T-helper 1 cell treated with Interleukin-12 subunit alpha and Interleukin-12 subunit beta and Interleukin-4 antibody, amounts not matched to agents 30 μg/mL and 1 μg/mL, for 36 hours (primary cell): ENCODE data around the gene CTSK.
"Not testable (repeated sequence)": the region's sequence is repeated elsewhere in the genome, so short reads cannot be mapped to it uniquely, and the experiment has no call there.

Experiments
- H3K27ac Mint-ChIP-seq: one replicate; pipeline ENCODE4 v1.8.0; 2021; ENCODE audit warnings: mild to moderate bottlenecking, mixed read lengths
- H3K27me3 Mint-ChIP-seq: one replicate; pipeline ENCODE4 v1.8.0; 2021; ENCODE audit warnings: low read depth, mixed read lengths
- H3K36me3 Mint-ChIP-seq: one replicate; pipeline ENCODE4 v1.8.0; 2021; ENCODE audit warnings: low read depth, mixed read lengths
- H3K4me1 Mint-ChIP-seq: one replicate; pipeline ENCODE4 v1.8.0; 2021; ENCODE audit warnings: low read depth, mixed read lengths
- H3K4me3 Mint-ChIP-seq: one replicate; pipeline ENCODE4 v1.8.0; 2021; ENCODE audit warnings: mild to moderate bottlenecking, moderate library complexity, mixed read lengths
- H3K9me3 Mint-ChIP-seq: one replicate; pipeline ENCODE4 v1.8.0; 2021; ENCODE audit warnings: mixed read lengths

CTSK gene

GRCh38 chr1:150808121-150808520, at the start of gene CTSK:
Gene CTSK (minus strand): TSS chr1:150808260. CDS start chr1:150806805, 1,455 bp downstream.
- no peak within 1 kb of the TSS for H3K4me3 Mint-ChIP-seq
- no peak within 1 kb of the TSS for H3K27ac Mint-ChIP-seq
- H3K27me3 Mint-ChIP-seq: no peaks in the 10 kb centered on the region
- no peaks in the 10 kb centered on the region for H3K36me3 Mint-ChIP-seq
- no peaks in the 10 kb centered on the region for H3K9me3 Mint-ChIP-seq
- peaks cover 15% of the 10 kb centered on the region for H3K4me1 Mint-ChIP-seq

DNA sequence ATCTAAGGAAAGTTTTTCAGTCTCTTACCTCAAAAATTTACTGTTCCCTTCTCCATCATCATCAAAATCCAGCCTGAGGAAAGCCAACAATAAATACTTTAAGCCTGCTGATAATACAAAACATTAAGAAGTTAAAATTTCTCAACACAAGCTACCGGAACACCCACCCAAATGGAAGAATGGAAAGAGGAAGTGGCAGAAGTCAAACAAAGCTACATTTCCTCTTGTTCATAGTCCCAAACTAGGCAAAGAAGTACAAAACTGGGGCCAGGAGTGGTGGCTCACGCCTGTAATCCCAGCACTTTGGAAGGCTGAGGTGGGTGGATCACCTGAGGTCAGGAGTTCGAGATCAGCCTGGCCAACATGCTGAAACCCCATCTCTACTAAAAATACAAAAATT, 44.7 kb upstream of the CTSK start:
- H3K9me3 Mint-ChIP-seq: peaks cover 13% of the 10 kb centered on the region
- not testable (repeated sequence) for H3K27me3 Mint-ChIP-seq, H3K27ac Mint-ChIP-seq, H3K4me1 Mint-ChIP-seq, H3K4me3 Mint-ChIP-seq
- peaks cover 32% of the 10 kb centered on the region for H3K36me3 Mint-ChIP-seq

- H3K4me3 Mint-ChIP-seq, H3K27me3 Mint-ChIP-seq, H3K27ac Mint-ChIP-seq, H3K4me1 Mint-ChIP-seq: not testable (repeated sequence)
- peaks cover 38% of the 10 kb centered on the region for H3K36me3 Mint-ChIP-seq
- H3K9me3 Mint-ChIP-seq: peaks cover 13% of the 10 kb centered on the region
Measured at GRCh38 chr1:150850801-150851362, 42.8 kb upstream of the CTSK start.

DNA sequence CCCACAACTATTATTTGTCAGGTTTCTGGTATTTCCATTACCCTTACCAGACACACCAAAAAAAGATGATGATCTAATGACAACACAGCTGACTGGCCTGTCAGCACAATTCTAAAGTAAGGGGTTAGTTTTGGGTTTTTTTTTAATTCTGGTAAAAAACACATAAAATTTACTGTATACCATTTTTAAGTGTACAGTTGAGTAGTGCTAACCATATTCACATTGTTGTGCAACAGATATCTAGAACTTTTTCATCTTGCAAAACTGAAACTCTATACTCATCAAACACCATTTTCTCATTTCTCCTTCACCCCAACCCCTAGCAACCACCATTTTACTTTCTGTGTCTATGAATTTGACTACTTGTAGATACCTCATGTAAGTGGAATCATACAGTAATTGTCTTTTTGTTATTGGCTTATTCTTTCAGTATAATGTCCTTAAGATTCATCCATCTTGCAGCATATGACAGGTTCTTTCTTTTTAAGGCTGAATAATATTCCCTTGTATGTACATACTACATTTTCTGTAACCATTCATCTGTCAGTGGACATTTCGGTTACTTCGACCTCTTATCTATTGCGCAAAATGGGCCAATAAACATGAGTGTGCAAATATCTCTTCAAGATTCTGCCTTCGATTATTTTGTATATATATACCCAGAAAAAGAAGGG, 38.5 kb upstream of the CTSK start:
- Mint-ChIP-seq H3K4me1 (peaks cover 15% of the 10 kb centered on the region), H3K27ac (no peak overlapping the region), H3K4me3 (no peak overlapping the region), H3K27me3 (no peaks in the 10 kb centered on the region), H3K9me3 (no peaks in the 10 kb centered on the region), H3K36me3 (peaks cover 26% of the 10 kb centered on the region)

DNA sequence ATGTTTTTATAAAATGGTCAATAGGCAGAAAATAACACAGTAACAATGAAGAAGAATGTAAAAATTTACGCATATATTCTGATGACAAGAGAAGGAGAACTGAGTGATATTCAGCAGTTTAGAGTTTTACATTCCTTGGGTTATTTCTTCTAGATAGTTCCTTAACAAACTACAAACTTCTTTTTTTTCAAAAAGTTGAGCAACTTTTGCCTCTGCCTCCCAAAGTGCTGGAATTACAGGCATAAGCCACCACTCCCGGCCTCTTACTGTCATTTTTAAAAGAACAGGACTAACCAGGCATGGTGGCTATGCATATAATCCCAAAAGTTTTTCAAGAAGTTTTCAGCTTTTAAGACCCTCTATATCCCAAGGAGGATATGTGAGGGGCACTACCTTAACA, 35.4 kb upstream of the CTSK start:
- Mint-ChIP-seq H3K36me3 (peaks cover 38% of the 10 kb centered on the region), H3K9me3 (no peaks in the 10 kb centered on the region), H3K4me1 (peaks cover 26% of the 10 kb centered on the region), H3K27me3 (no peaks in the 10 kb centered on the region), H3K4me3 (no peak overlapping the region), H3K27ac (no peak overlapping the region)

- Mint-ChIP-seq H3K4me3 (no peak overlapping the region), H3K27me3 (no peaks in the 10 kb centered on the region), H3K27ac (no peak overlapping the region), H3K9me3 (no peaks in the 10 kb centered on the region), H3K4me1 (peaks cover 26% of the 10 kb centered on the region), H3K36me3 (peaks cover 41% of the 10 kb centered on the region)
Measured at GRCh38 chr1:150842964-150843363, 34.9 kb upstream of the CTSK start.

DNA sequence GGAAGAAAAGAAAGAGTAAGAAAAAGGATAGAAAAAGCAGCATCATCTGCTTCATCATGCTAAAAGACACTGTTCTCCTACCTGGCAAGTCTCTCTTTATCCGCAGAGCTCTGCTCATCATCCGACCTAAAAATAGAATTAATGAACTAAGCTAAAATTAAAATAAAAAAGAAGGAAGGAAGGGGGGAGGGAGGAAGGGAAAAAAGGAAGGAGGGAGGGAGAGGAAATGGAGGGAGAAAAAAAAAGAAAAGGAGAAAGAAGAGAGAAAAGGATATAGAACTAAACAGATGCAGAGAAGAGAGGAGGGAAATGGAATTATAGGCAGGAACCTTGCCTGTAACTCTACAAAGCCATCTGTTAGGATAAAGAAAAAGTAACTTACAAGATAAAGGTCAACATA, 34.3 kb upstream of the CTSK start:
- Mint-ChIP-seq H3K9me3 (no peaks in the 10 kb centered on the region), H3K36me3 (peaks cover 40% of the 10 kb centered on the region), H3K27me3 (no peaks in the 10 kb centered on the region), H3K27ac (peak overlapping the region; percentile 69), H3K4me3 (no peak overlapping the region), H3K4me1 (peaks cover 27% of the 10 kb centered on the region)

DNA sequence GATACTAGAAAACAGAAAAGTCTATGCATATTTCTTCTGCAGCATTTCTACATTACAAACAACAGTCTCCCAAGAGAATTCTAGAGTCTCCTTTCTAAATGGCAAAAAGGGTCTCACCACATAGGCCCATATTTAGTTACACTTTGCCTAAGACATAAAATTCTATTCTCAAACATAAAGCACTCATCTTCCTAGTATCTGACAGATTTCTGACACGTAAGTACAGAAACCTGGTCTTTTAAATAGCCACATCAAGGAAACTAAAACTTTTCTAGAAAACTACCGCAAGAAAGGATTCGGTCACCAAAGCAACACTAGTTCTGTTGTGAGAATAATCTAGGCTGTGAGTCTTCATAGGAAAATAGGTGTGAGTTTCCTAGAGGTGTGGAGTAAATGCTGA, 33.6 kb upstream of the CTSK start:
- peak overlapping the region; percentile 69 for H3K27ac Mint-ChIP-seq

DNA sequence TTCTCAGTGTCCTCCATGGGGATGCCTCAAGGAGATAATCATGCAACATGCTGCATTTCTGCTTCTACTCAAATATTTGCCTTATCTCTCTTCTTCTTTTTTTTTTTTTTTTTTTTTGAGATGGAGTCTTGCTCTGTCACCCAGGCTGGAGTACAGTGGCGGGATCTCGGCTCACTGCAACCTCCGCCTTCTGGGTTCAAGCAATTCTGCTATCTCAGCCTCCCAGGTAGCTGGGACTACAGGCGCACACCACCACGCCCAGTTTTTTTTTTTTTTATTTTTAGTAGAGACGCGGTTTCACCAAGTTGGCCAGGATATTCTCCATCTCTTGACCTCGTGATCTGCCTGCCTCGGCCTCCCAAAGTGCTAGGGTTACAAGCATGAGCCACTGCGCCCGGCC, 32.8 kb upstream of the CTSK start:
- H3K4me1 Mint-ChIP-seq: peaks cover 28% of the 10 kb centered on the region
- H3K9me3 Mint-ChIP-seq, H3K27ac Mint-ChIP-seq, H3K27me3 Mint-ChIP-seq, H3K4me3 Mint-ChIP-seq: not testable (repeated sequence)
- peaks cover 43% of the 10 kb centered on the region for H3K36me3 Mint-ChIP-seq

More for the DNA sequence above, 33.6 kb upstream of the CTSK start:
- H3K4me1 Mint-ChIP-seq: peaks cover 29% of the 10 kb centered on the region
- no peaks in the 10 kb centered on the region for H3K27me3 Mint-ChIP-seq
- H3K9me3 Mint-ChIP-seq: no peaks in the 10 kb centered on the region
- H3K36me3 Mint-ChIP-seq: peaks cover 41% of the 10 kb centered on the region
- peak overlapping the region; percentile 15 for H3K4me3 Mint-ChIP-seq

DNA sequence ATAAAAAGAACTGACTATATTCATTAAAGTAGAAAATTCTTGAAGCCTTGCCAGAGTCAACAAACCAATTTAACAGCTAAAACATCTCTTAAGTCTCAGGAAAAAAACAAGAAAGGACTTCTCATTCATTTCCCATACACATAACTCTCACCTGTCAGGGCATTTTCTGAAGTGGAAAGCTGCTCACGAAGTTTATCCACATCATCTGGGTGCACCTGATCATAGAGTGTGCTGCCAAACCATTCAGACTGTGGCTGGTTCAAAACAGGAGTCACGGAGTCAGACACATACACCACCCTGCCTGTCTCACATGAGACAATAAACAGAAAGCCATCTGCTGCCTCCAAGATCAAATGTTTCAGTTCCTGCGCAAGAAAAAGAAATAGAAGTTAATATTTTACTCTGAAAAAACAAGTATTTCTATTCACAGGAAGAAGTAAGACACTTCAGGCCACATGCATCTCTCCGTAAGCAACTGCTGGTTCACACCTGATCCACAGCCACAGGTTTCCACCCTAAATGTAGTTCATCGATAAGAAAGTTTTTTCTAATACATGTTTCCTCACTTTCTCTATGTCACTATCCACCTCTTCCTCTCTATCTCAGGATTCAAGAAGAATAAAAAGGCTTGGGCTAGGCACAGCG, 28.2 kb upstream of the CTSK start:
- no peaks in the 10 kb centered on the region for H3K27me3 Mint-ChIP-seq
- H3K36me3 Mint-ChIP-seq: peaks cover 56% of the 10 kb centered on the region
- peaks cover 12% of the 10 kb centered on the region for H3K4me1 Mint-ChIP-seq
- H3K27ac Mint-ChIP-seq: no peak overlapping the region
- H3K4me3 Mint-ChIP-seq: no peak overlapping the region
- no peaks in the 10 kb centered on the region for H3K9me3 Mint-ChIP-seq

DNA sequence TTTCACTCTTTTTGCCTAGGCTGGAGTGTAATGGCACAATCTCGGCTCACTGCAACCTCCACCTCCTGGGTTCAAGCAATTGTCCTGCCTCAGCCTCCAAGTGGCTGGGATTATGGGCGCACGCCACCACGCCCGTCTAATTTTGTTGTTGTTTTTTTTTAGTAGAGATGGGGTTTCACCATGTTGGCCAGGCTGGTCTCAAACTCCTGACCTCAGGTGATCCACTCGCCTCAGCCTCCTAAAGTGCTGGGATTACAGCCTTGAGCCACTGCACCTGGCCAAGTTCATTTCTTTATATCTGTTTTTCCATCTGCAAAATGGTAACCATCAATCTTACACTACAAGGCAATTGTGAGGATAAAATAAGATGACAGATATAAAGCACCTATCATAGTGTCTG, 25.9 kb upstream of the CTSK start:
- H3K4me3 Mint-ChIP-seq, H3K27ac Mint-ChIP-seq, H3K9me3 Mint-ChIP-seq, H3K4me1 Mint-ChIP-seq, H3K27me3 Mint-ChIP-seq: not testable (repeated sequence)
- H3K36me3 Mint-ChIP-seq: peaks cover 62% of the 10 kb centered on the region

GRCh38 chr1:150832597-150832996, 24.5 kb upstream of the CTSK start:
- Mint-ChIP-seq H3K27me3 (no peaks in the 10 kb centered on the region), H3K4me3 (no peak overlapping the region), H3K9me3 (no peaks in the 10 kb centered on the region), H3K4me1 (peaks cover 5% of the 10 kb centered on the region), H3K36me3 (peaks cover 60% of the 10 kb centered on the region), H3K27ac (no peak overlapping the region)

- Mint-ChIP-seq H3K9me3 (no peaks in the 10 kb centered on the region), H3K4me3 (no peak overlapping the region), H3K4me1 (no peaks in the 10 kb centered on the region), H3K27ac (no peak overlapping the region), H3K27me3 (no peaks in the 10 kb centered on the region), H3K36me3 (peaks cover 46% of the 10 kb centered on the region)
Measured at GRCh38 chr1:150829751-150830150, 21.7 kb upstream of the CTSK start.

DNA sequence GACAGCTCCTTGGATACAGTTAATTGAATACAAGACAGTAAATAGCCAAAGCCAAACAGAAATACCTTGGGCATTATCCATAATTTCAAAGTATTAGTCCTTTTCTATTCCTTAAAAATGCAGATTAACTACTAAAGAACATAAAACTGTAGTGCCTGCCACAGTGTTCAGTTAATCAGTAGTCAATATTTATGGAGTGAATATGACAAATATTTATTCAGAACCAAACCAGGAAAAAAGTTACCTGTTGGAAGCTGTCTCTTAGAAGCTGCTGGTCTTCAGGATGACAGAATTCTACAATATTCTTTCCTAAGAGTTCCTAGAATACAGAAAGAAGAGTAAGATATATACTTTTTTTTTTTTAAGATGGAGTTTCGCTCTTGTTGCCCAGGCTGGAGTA, 18.2 kb upstream of the CTSK start:
- Mint-ChIP-seq H3K4me1 (no peaks in the 10 kb centered on the region), H3K9me3 (no peaks in the 10 kb centered on the region), H3K27ac (no peak overlapping the region), H3K36me3 (peaks cover 31% of the 10 kb centered on the region), H3K4me3 (no peak overlapping the region), H3K27me3 (no peaks in the 10 kb centered on the region)

DNA sequence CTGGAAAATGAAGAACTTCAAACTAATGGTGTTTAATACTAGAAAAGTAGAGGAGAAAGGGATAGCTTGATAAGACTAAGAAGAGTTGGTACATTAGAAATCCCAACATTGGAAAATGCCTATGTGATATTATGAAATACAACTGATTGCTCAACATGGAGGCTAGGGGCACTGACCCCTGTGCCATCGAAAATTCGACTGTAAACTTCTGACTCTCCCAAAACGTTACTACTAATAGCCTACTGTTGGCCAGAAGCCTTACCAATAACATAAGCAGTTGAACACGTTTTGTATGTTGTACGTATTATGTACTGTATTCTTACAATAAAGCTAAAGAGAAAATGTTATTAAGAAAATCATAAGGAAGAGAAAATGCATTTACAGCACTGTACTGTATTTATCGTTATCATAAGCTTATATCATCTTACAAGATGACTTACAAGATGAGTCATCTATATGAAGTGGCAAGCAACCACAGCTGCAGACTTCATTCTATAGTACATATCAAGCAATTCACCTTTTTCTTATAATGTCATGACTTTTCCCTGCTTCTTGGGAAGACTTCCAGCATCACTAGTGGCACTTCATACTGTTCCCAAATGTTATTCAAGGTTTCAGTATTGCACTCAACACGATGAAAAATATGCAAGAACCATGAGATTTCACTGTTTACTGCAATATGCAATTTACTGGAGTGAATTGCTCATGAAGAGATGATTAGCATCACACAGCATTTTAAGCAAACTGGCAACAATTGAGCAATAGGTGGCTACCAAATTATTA, 12.9 kb upstream of the CTSK start:
- H3K9me3 Mint-ChIP-seq: no peaks in the 10 kb centered on the region
- H3K4me1 Mint-ChIP-seq: no peaks in the 10 kb centered on the region
- H3K4me3 Mint-ChIP-seq: no peak overlapping the region
- H3K27ac Mint-ChIP-seq: no peak overlapping the region
- peaks cover 29% of the 10 kb centered on the region for H3K36me3 Mint-ChIP-seq
- no peaks in the 10 kb centered on the region for H3K27me3 Mint-ChIP-seq
